Progenitor cell of endocrine pancreas (in vitro differentiated cells): ENCODE measurements around the gene SH3PXD2B. TPM values are rescaled to one million over a fixed set of nuclear protein-coding genes. Genes with fewer than 3 reads are reported as not detected.

Experiments used
- DNase-seq: peaks from one replicate; pipeline ENCODE4 v3.0.0; 2021; ENCODE audit warnings: low spot score; ENCODE audit not compliant: unreplicated experiment
- H3K27ac Mint-ChIP-seq: 2 replicates; pipeline ENCODE4 v1.8.0; 2021; ENCODE audit warnings: mild to moderate bottlenecking, moderate library complexity, mixed read lengths
- H3K27me3 Mint-ChIP-seq: 2 replicates; pipeline ENCODE4 v1.8.0; 2021; ENCODE audit warnings: mixed read lengths
- H3K36me3 Mint-ChIP-seq: 2 replicates; pipeline ENCODE4 v1.8.0; 2022; ENCODE audit warnings: mixed read lengths; ENCODE audit not compliant: insufficient read depth
- H3K4me1 Mint-ChIP-seq: 2 replicates; pipeline ENCODE4 v1.8.0; 2021; ENCODE audit warnings: low read depth, mixed read lengths
- H3K4me3 Mint-ChIP-seq: 2 replicates; pipeline ENCODE4 v1.8.0; 2021; ENCODE audit warnings: low read depth, mild to moderate bottlenecking, moderate library complexity, mixed read lengths
- H3K9me3 Mint-ChIP-seq: 2 replicates; pipeline ENCODE4 v1.8.0; 2021; ENCODE audit warnings: low read depth, mixed read lengths
- total RNA-seq: library from RNA; stranded (reverse); gene quantifications from 2 replicates; pipeline ENCODE4 v1.2.1, GENCODE V29; 2021
- TF ChIP-seq, protein P1 (sequence below): fragments of 200-600 bp; sonication (generic); IDR thresholded peaks from one replicate; pipeline ENCODE4 v1.5.0; 2021; ENCODE audit warnings: antibody characterized with exemption, mild to moderate bottlenecking; ENCODE audit not compliant: unreplicated experiment

SH3PXD2B gene
- total RNA-seq, 1 donor from 2014 or later, result 79.8 TPM

DNA sequence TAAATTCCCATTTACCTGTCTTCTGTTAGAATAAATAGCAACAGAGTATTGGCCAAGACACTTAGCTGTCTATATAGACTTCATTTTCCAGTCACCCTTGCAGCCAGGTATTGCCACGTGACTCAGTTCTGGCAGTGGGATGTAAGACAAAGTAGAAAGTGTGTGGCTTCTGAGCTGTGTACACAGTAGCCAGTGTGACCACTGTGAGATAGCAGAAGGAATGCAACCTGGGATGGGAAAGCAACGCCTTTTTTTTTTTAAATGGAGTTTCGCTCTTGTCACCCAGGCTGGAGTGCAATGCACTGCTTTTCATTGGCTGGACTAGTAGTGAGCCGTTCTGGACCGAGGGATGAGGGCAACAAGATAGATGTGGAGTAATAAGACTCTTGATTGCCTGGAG is 106.2 kb downstream of the SH3PXD2B start:
- H3K9me3 Mint-ChIP-seq, result no peaks in the 10 kb centered on the region
- DNase-seq, result no peak
- peak overlapping the region; percentile 46 for H3K27ac Mint-ChIP-seq
- TF ChIP-seq, protein P1, sequence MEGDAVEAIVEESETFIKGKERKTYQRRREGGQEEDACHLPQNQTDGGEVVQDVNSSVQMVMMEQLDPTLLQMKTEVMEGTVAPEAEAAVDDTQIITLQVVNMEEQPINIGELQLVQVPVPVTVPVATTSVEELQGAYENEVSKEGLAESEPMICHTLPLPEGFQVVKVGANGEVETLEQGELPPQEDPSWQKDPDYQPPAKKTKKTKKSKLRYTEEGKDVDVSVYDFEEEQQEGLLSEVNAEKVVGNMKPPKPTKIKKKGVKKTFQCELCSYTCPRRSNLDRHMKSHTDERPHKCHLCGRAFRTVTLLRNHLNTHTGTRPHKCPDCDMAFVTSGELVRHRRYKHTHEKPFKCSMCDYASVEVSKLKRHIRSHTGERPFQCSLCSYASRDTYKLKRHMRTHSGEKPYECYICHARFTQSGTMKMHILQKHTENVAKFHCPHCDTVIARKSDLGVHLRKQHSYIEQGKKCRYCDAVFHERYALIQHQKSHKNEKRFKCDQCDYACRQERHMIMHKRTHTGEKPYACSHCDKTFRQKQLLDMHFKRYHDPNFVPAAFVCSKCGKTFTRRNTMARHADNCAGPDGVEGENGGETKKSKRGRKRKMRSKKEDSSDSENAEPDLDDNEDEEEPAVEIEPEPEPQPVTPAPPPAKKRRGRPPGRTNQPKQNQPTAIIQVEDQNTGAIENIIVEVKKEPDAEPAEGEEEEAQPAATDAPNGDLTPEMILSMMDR, result no peak
- H3K4me1 Mint-ChIP-seq, result peaks cover 16% of the 10 kb centered on the region
- no peak overlapping the region for H3K4me3 Mint-ChIP-seq
- H3K36me3 Mint-ChIP-seq, result peaks cover 39% of the 10 kb centered on the region
- no peaks in the 10 kb centered on the region for H3K27me3 Mint-ChIP-seq

DNA sequence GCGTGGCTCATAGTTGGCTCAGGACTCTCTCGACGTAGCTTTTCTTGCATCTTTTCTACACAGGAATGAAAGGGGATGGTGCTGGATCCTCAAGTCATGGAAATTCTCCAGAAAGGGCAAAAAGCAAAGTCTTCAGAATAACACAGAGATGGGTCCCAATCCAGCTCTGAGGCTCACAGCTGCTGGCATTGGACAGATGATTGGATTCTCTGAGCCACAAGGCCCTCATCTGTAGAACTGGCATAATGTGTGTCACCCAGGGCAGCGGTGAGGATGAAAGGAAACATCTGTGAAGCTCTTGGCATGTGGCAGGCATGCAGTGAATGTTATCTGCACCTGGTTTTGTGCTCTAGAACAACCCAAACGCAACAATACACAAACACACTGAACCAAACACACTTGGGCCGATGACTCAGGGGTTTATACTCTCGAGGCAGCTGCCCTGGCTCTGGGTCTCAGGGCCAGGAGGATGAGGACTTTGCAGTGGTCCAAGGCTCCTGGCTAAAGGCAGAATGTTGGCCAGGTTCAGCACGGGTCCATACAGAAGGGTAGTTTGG is 106.8 kb downstream of the SH3PXD2B start:
- Mint-ChIP-seq H3K9me3 (no peaks in the 10 kb centered on the region), H3K36me3 (peaks cover 36% of the 10 kb centered on the region), H3K27ac (peak overlapping the region; percentile 46), H3K4me1 (peaks cover 10% of the 10 kb centered on the region), H3K4me3 (no peak overlapping the region), H3K27me3 (no peaks in the 10 kb centered on the region)
- TF ChIP-seq, protein P1, result no peak
- no peak for DNase-seq

DNA sequence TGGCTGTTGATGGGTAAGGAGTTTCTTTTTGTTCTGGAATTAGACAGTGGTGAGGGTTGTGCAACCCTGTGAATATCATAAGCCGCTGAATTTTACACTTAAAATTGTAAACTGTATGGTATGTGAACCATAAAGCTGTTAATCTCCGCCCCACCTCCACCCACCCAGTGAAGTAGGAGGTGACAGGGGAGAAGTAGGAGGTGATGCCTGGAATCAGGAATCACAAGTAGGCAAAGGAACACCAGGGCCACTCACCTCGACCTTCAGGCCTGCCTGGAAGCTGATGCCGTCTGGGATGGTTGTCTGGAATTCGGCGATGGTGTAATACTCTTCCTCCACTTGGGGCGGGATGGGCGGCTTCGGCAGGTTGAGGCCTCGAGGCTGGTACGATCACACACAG is 108.4 kb downstream of the SH3PXD2B start:
- no peaks in the 10 kb centered on the region for H3K27me3 Mint-ChIP-seq
- TF ChIP-seq, protein P1, result no peak
- no peak overlapping the region for H3K4me3 Mint-ChIP-seq
- H3K4me1 Mint-ChIP-seq, result peaks cover 2% of the 10 kb centered on the region
- DNase-seq, result no peak
- no peak overlapping the region for H3K27ac Mint-ChIP-seq
- no peaks in the 10 kb centered on the region for H3K9me3 Mint-ChIP-seq
- H3K36me3 Mint-ChIP-seq, result peaks cover 33% of the 10 kb centered on the region

DNA sequence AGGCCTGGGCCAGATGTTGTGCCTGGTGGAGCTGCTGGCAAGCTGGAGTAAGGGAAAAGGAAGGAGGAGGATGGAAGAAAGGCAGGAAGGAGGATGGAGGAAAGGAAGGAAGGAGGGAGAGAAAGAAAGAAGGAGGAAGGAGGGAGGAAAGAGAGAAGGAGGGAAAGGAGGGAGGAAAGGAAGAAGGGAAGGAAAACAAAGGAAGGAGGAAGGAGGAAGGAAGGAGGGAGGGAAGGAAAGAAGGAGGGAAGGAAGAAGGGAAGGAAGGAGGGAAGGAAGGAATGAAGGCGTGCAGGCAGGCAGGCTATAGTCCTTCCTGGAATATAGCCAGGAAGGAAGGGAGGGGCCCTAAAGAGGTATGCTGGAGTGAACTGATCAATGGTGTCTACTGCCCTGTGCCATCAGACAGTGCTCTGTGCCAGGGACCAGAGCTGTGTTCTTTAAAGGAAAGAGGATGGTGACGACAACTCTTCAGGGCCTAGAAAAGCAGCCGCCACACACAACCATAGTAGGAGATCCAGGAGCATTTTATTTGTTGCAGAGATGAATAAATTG is 109.4 kb downstream of the SH3PXD2B start:
- no peaks in the 10 kb centered on the region for H3K27me3 Mint-ChIP-seq
- no peak for DNase-seq
- H3K4me1 Mint-ChIP-seq, result peaks cover 2% of the 10 kb centered on the region
- H3K9me3 Mint-ChIP-seq, result no peaks in the 10 kb centered on the region
- H3K27ac Mint-ChIP-seq, result no peak overlapping the region
- no peak overlapping the region for H3K4me3 Mint-ChIP-seq
- TF ChIP-seq, protein P1, result no peak
- peaks cover 35% of the 10 kb centered on the region for H3K36me3 Mint-ChIP-seq

DNA sequence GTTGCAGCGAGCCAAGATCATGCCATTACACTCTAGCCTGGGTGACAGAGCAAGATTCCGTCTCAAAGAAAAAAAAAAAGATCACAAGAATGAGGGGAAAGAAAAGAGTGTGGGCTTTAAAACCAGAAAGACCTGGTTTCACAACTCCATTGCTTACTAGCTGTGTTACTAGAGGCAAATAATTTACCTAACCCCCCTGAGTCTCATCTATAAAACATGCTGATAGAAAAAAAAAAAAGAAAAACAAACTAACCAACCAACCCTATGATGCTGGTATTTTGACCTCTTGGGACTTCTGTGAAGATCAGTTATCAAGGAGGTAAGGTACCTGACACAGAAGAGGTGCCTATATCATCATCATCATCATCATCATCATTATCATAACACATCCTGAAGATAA is 110.6 kb downstream of the SH3PXD2B start:
- TF ChIP-seq, protein P1, result no peak
- H3K4me3 Mint-ChIP-seq, result no peak overlapping the region
- no peak overlapping the region for H3K27ac Mint-ChIP-seq
- peaks cover 36% of the 10 kb centered on the region for H3K36me3 Mint-ChIP-seq
- H3K4me1 Mint-ChIP-seq, result peaks cover 2% of the 10 kb centered on the region
- no peaks in the 10 kb centered on the region for H3K27me3 Mint-ChIP-seq
- H3K9me3 Mint-ChIP-seq, result no peaks in the 10 kb centered on the region
- DNase-seq, result no peak
